WTC11 (cell line): ENCODE results near the gene SEZ6L. TPM values are rescaled to one million over a fixed set of nuclear protein-coding genes. Genes with fewer than 3 reads are reported as not detected.
A peak's percentile ranks its signal among the peaks of the same experiment; 100 is the strongest.

Experiments used
- ATAC-seq: fragments of 200-7000 bp; cut with Tn5 transposase; 2 replicates; pipeline ENCODE4 v1.10.0; 2021; ENCODE audit warnings: mild to moderate bottlenecking, moderate library complexity
- Bru-seq: library from RNA; stranded (reverse); fragments of 400-500 nt; gene quantifications from one replicate; lab custom pipeline; 2021; lab: Mats Ljungman, UMichigan
- CTCF ChIA-PET: fragments of 300-600 bp; sonication (Branson Sonifier 250); formaldehyde crosslinking; loops from one replicate; lab custom pipeline; 2021; ENCODE audit warnings: antibody characterized with exemption; lab: Charles Lee
- POLR2A ChIA-PET: fragments of 350-600 bp; sonication (Branson Sonifier 250); formaldehyde crosslinking; loops from one replicate; lab custom pipeline; 2021; ENCODE audit warnings: antibody characterized with exemption; lab: Charles Lee
- DNase-seq: peaks from one replicate; pipeline ENCODE4 v3.0.0; 2021; ENCODE audit warnings: low spot score
- H3K27ac Mint-ChIP-seq: 2 replicates; pipeline ENCODE4 v1.8.0; 2021; ENCODE audit warnings: mixed read lengths
- H3K27me3 Mint-ChIP-seq: 2 replicates; pipeline ENCODE4 v1.8.0; 2021; ENCODE audit warnings: low read depth, mild to moderate bottlenecking, moderate library complexity, mixed read lengths
- H3K36me3 Mint-ChIP-seq: 2 replicates; pipeline ENCODE4 v1.8.0; 2021; ENCODE audit warnings: mixed read lengths
- H3K4me1 Mint-ChIP-seq: 2 replicates; pipeline ENCODE4 v1.8.0; 2022; ENCODE audit warnings: mixed read lengths
- H3K4me3 Mint-ChIP-seq: 2 replicates; pipeline ENCODE4 v1.8.0; 2021; ENCODE audit warnings: mild to moderate bottlenecking, moderate library complexity, mixed read lengths
- H3K9me3 Mint-ChIP-seq: 2 replicates; pipeline ENCODE4 v1.8.0; 2021; ENCODE audit warnings: mixed read lengths
- ARID4B ChIP-seq: sonication (generic); formaldehyde crosslinking; IDR thresholded peaks from 2 replicates; pipeline ENCODE4 v1.8.0; 2023; ENCODE audit warnings: missing genetic modification reagents, mild to moderate bottlenecking, borderline replicate concordance
- HMGXB4 ChIP-seq: sonication (generic); formaldehyde crosslinking; IDR thresholded peaks from 2 replicates; pipeline ENCODE4 v1.8.1; 2023; ENCODE audit warnings: mild to moderate bottlenecking, moderate library complexity, missing genetic modification reagents
- MAX ChIP-seq: sonication (generic); formaldehyde crosslinking; IDR thresholded peaks from 2 replicates; pipeline ENCODE4 v1.8.0; 2022; ENCODE audit warnings: mild to moderate bottlenecking, missing genetic modification reagents
- MLX ChIP-seq: sonication (generic); formaldehyde crosslinking; IDR thresholded peaks from 2 replicates; pipeline ENCODE4 v1.8.1; 2023; ENCODE audit warnings: mild to moderate bottlenecking, missing genetic modification reagents, moderate library complexity
- NR3C1 ChIP-seq: sonication (generic); formaldehyde crosslinking; conservative IDR thresholded peaks from 2 replicates; pipeline ENCODE4 v1.8.1; 2023; ENCODE audit warnings: low read depth, mild to moderate bottlenecking, missing genetic modification reagents
- PRRX2 ChIP-seq: fragments of 250-450 bp; sonication (Bioruptor Pico); IDR thresholded peaks from 2 replicates; pipeline ENCODE4 v1.8.0; 2021; ENCODE audit warnings: mild to moderate bottlenecking
- TEAD4 ChIP-seq: sonication (generic); formaldehyde crosslinking; IDR thresholded peaks from 2 replicates; pipeline ENCODE4 v1.8.0; 2022; ENCODE audit warnings: mild to moderate bottlenecking, missing genetic modification reagents
- USF1 ChIP-seq: sonication (generic); formaldehyde crosslinking; IDR thresholded peaks from 2 replicates; pipeline ENCODE4 v1.8.0; 2022; ENCODE audit warnings: mild to moderate bottlenecking, missing genetic modification reagents
- ZNF263 ChIP-seq: sonication (generic); formaldehyde crosslinking; IDR thresholded peaks from 2 replicates; pipeline ENCODE4 v1.8.1; 2022; ENCODE audit warnings: low read depth, mild to moderate bottlenecking, moderate library complexity, missing genetic modification reagents
- ZNF396 ChIP-seq: fragments of 250-450 bp; sonication (Bioruptor Pico); IDR thresholded peaks from 2 replicates; pipeline ENCODE4 v1.8.0; 2021; ENCODE audit warnings: mild to moderate bottlenecking, moderate library complexity, borderline replicate concordance
- ZNF423 ChIP-seq: fragments of 250-450 bp; sonication (Bioruptor Pico); IDR thresholded peaks from 2 replicates; pipeline ENCODE4 v2.1.2; 2022; ENCODE audit warnings: mild to moderate bottlenecking, moderate library complexity
- ZNF425 ChIP-seq: fragments of 250-450 bp; sonication (Bioruptor Pico); conservative IDR thresholded peaks from 2 replicates; pipeline ENCODE4 v1.9.0; 2021; ENCODE audit warnings: mild to moderate bottlenecking
- ZNF512 ChIP-seq: sonication (generic); formaldehyde crosslinking; IDR thresholded peaks from 2 replicates; pipeline ENCODE4 v1.8.1; 2022; ENCODE audit warnings: missing genetic modification reagents, borderline replicate concordance
- long read RNA-seq, 3 experiments: library from RNA in 1 of 3; library from capped mRNA in 1 of 3; library from polyadenylated mRNA in 1 of 3; unstranded in 2 of 3; stranded (forward) in 1 of 3; transcript quantifications; one replicate each; pipeline ENCODE4 v2.0.0, GENCODE V29; 2021
- total RNA-seq: library from RNA; stranded (reverse); gene quantifications from 3 replicates; pipeline ENCODE4 v1.2.3, GENCODE V29; 2021

Gene SEZ6L
- total RNA-seq (0.57 to 1.1 TPM (median 0.57 TPM) in 3 replicates), Bru-seq, nascent RNA (percentile 15 among the genes with signal in this experiment)
- long read RNA-seq, experiment 1, partial matches to known transcripts: 1 of 2 reads
- long read RNA-seq, experiment 1, other reads (novel, unspliced or antisense): 0 of 2 reads
- long read RNA-seq, experiment 2: 0 reads
- long read RNA-seq, experiment 3: 0 reads

GRCh38 chr22:26169315-26170111 lies at the start of gene SEZ6L:
SEZ6L (plus strand) TSS chr22:26169462; CDS start chr22:26169670, 208 bp downstream.
- peak; percentile 61 for ATAC-seq
- Mint-ChIP-seq H3K27me3 (peaks cover 72% of the 10 kb centered on the region), H3K4me3 (peak within 1 kb of the TSS; percentile 80), H3K4me1 (peaks cover 30% of the 10 kb centered on the region), H3K9me3 (no peaks in the 10 kb centered on the region), H3K36me3 (no peaks in the 10 kb centered on the region), H3K27ac (no peak within 1 kb of the TSS)
- TF ChIP-seq ZNF263 (CRISPR knock-in tag) (peak; percentile 37; the same call in 1 of the 2 replicates), ZNF423 (CRISPR knock-in tag) (peak; percentile 37; the same call in 1 of the 2 replicates), ARID4B (CRISPR knock-in tag) (no peak), TEAD4 (CRISPR knock-in tag) (no peak), HMGXB4 (CRISPR knock-in tag) (0 out of 2 replicates have a peak, but pooled peaks have one; percentile 65), MAX (CRISPR knock-in tag) (no peak), ZNF425 (no peak), PRRX2 (CRISPR knock-in tag) (no peak)
- CTCF ChIA-PET: interaction anchor here (0.5 to 3.4 kb wide), 23 partner anchors 9 to 625 kb away, joined by 3 to 20 read pairs (median 4); no protein-coding TSS in a partner anchor
- POLR2A ChIA-PET: no interaction called here
- DNase-seq: peak; percentile 58

- Mint-ChIP-seq H3K27ac (no peak overlapping the region), H3K4me3 (no peak overlapping the region), H3K27me3 (no peaks in the 10 kb centered on the region; the same call in 1 of the 2 replicates), H3K4me1 (0 out of 2 replicates have a peak, but pooled peaks cover 2% of the 10 kb centered on the region), H3K36me3 (no peaks in the 10 kb centered on the region), H3K9me3 (0 out of 2 replicates have a peak, but pooled peaks cover 12% of the 10 kb centered on the region)
- POLR2A ChIA-PET: no interaction called here
- no peak for ATAC-seq
- TF ChIP-seq NR3C1 (CRISPR knock-in tag) (no peak), ZNF512 (no peak), USF1 (CRISPR knock-in tag) (no peak), ZNF396 (no peak), MLX (CRISPR knock-in tag) (no peak)
- no peak for DNase-seq
- CTCF ChIA-PET: interaction anchor here (0.8 to 1.0 kb wide), 2 partner anchors 49 to 208 kb away, joined by 3 read pairs; no protein-coding TSS in a partner anchor
These were observed 46.3 kb upstream of the SEZ6L start for GRCh38 chr22:26122920-26123468.
